Uterus (tissue), 2 donors: ENCODE results near the gene SP3.

Experiments
- POLR2A ChIP-seq, 2 donors: fragments of 450-650 bp; IDR thresholded peaks; one replicate each; pipeline ENCODE4 v1.6.1; 2016; ENCODE audit warnings: antibody characterized with exemption in 2 of 2, mild to moderate bottlenecking in 1 of 2, moderate library complexity in 1 of 2
- TF ChIP-seq, protein P1 (sequence below), 4 experiments: fragments of 200-600 bp in 2 of 4; fragments of 450-650 bp in 2 of 4; sonication (generic) in 2 of 4; IDR thresholded peaks; one replicate each; pipeline ENCODE4 v1.5.1; 2016 to 2019; ENCODE audit warnings: antibody characterized with exemption in 4 of 4, mild to moderate bottlenecking in 2 of 4, moderate library complexity in 1 of 4

DNA sequence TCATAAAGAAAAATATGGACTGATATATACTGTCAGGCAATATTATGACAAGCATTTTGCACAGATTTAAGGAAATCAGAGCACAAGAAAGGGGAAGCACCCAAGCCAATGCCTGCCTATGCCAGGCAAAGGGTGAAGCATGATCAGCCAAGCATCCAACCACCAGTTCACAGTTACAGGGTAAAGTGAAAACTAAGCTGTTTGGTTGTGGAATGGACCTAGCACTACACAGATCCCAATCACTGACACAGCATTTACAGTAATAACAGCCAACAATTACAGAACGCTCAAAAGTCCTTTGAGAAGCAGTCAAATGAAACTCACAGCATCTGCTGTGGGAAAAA is 90.3 kb downstream of the SP3 start:
- TF ChIP-seq, protein P1, sequence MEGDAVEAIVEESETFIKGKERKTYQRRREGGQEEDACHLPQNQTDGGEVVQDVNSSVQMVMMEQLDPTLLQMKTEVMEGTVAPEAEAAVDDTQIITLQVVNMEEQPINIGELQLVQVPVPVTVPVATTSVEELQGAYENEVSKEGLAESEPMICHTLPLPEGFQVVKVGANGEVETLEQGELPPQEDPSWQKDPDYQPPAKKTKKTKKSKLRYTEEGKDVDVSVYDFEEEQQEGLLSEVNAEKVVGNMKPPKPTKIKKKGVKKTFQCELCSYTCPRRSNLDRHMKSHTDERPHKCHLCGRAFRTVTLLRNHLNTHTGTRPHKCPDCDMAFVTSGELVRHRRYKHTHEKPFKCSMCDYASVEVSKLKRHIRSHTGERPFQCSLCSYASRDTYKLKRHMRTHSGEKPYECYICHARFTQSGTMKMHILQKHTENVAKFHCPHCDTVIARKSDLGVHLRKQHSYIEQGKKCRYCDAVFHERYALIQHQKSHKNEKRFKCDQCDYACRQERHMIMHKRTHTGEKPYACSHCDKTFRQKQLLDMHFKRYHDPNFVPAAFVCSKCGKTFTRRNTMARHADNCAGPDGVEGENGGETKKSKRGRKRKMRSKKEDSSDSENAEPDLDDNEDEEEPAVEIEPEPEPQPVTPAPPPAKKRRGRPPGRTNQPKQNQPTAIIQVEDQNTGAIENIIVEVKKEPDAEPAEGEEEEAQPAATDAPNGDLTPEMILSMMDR (IDR thresholded peaks at IDR 0.05) = no peak
- TF ChIP-seq POLR2A (IDR thresholded peaks at IDR 0.05) = no peak
